GM12878 (cell line): Measurements from ENCODE around the gene ROCK2. TPM values are rescaled to one million over a fixed set of nuclear protein-coding genes. Genes with fewer than 3 reads are reported as not detected.

Source experiments
- ATAC-seq: fragments of 200-7000 bp; cut with Tn5 transposase; 3 replicates; pipeline ENCODE4 v1.9.1; 2020; ENCODE audit warnings: mild to moderate bottlenecking, moderate library complexity
- BruUV-seq: library from RNA; stranded (reverse); fragments of 400-500 nt; replicated peaks from 2 replicates; lab custom pipeline; 2021; lab: Mats Ljungman, UMichigan
- CTCF ChIA-PET: fragments of 300-600 bp; sonication (Branson Sonifier 250); formaldehyde crosslinking; extraction: SDS; loops from one replicate; lab custom pipeline; 2021; ENCODE audit warnings: inconsistent platforms; lab: Yijun Ruan, JAX
- POLR2A ChIA-PET: fragments of 350-600 bp; formaldehyde crosslinking; extraction: SDS; loops from one replicate; lab custom pipeline; 2021; ENCODE audit warnings: inconsistent platforms; lab: Charles Lee
- RAD21 ChIA-PET: fragments of 300-600 bp; sonication (Branson Sonifier 250); formaldehyde crosslinking; loops from one replicate; lab custom pipeline; 2023; ENCODE audit warnings: antibody characterized with exemption; ENCODE audit not compliant: unreplicated experiment; lab: Charles Lee
- SMC1A ChIA-PET: fragments of 300-600 bp; sonication (Branson Sonifier 250); formaldehyde crosslinking; loops from one replicate; lab custom pipeline; 2023; ENCODE audit not compliant: unreplicated experiment, uncharacterized antibody; lab: Charles Lee
- DNase-seq: peaks from one replicate; pipeline ENCODE4 v3.0.0-alpha.2; 2011; ENCODE audit warnings: low read depth, low spot score
- FAIRE-seq: peaks from 3 replicates; lab custom pipeline; 2011; peaks lifted over from hg19 to GRCh38; lab: Jason Lieb, UNC
- H2AFZ ChIP-seq: 2 replicates; pipeline ENCODE4 v1.6.0; 2011; ENCODE audit warnings: low read depth, low read length, control low read depth; ENCODE audit not compliant: control insufficient read depth
- H3K27ac ChIP-seq: 2 replicates; pipeline ENCODE4 v1.5.1; 2011; ENCODE audit warnings: control low read depth; ENCODE audit not compliant: control insufficient read depth, insufficient read depth
- H3K27me3 ChIP-seq, 2 experiments: replicated peaks in 1 of 2; 2 replicates each; pipeline versions ENCODE4 v1.6.0 to v1.6.1; 2011; ENCODE audit warnings: low read length in 1 of 2; ENCODE audit not compliant: control insufficient read depth in 2 of 2, insufficient read depth in 2 of 2
- H3K36me3 ChIP-seq, 2 experiments: 2 replicates each; pipeline ENCODE4 v1.5.1; 2011; ENCODE audit warnings: low read length in 1 of 2; ENCODE audit not compliant: control insufficient read depth in 2 of 2, insufficient read depth in 2 of 2
- H3K4me1 ChIP-seq: 2 replicates; pipeline ENCODE4 v1.6.1; 2011; ENCODE audit warnings: mild to moderate bottlenecking, low read length, moderate library complexity, mixed read lengths; ENCODE audit not compliant: control insufficient read depth, insufficient read depth
- H3K4me2 ChIP-seq: 2 replicates; pipeline ENCODE4 v1.6.0; 2011; ENCODE audit warnings: control low read depth; ENCODE audit not compliant: control insufficient read depth, insufficient read depth
- H3K4me3 ChIP-seq: fragments of 200-600 bp; sonication (generic); 2 replicates; pipeline ENCODE4 v1.5.1; 2016
- H3K79me2 ChIP-seq: 2 replicates; pipeline ENCODE4 v1.6.0; 2011; ENCODE audit warnings: low read length; ENCODE audit not compliant: control insufficient read depth, insufficient read depth
- H3K9ac ChIP-seq: 2 replicates; pipeline ENCODE4 v1.8.0; 2011; ENCODE audit warnings: low read length, control low read depth, mixed read lengths; ENCODE audit not compliant: control insufficient read depth, insufficient read depth
- H3K9me3 ChIP-seq: replicated peaks from 3 replicates; pipeline ENCODE4 v1.5.1; 2011; ENCODE audit warnings: mild to moderate bottlenecking, low read length; ENCODE audit not compliant: control insufficient read depth, insufficient read depth
- H4K20me1 ChIP-seq: 2 replicates; pipeline ENCODE4 v1.6.0; 2011; ENCODE audit not compliant: control insufficient read depth, insufficient read depth
- CEBPZ ChIP-seq: fragments of 150-350 bp; IDR thresholded peaks from 2 replicates; pipeline ENCODE4 v1.6.1; 2016; ENCODE audit warnings: low read depth, low read length
- CHD4 ChIP-seq: fragments of 200-600 bp; sonication (generic); IDR thresholded peaks from 2 replicates; pipeline ENCODE4 v1.6.1; 2016; ENCODE audit warnings: mild to moderate bottlenecking
- CREM ChIP-seq: IDR thresholded peaks from 2 replicates; pipeline ENCODE4 v1.6.1; 2014; ENCODE audit warnings: antibody characterized with exemption, low read depth
- ETV6 ChIP-seq, 2 experiments: fragments of 450-650 bp in 1 of 2; IDR thresholded peaks in 1 of 2; conservative IDR thresholded peaks in 1 of 2; 2 replicates each; pipeline ENCODE4 v1.6.1; 2014; ENCODE audit warnings: antibody characterized with exemption in 1 of 2, borderline replicate concordance in 1 of 2, low read depth in 1 of 2, mild to moderate bottlenecking in 1 of 2, moderate library complexity in 1 of 2
- IKZF1 ChIP-seq: fragments of 450-650 bp; conservative IDR thresholded peaks from 2 replicates; pipeline ENCODE4 v1.6.1; 2017; ENCODE audit warnings: antibody characterized with exemption, mild to moderate bottlenecking
- JUND ChIP-seq: IDR thresholded peaks from 2 replicates; pipeline ENCODE4 v1.6.1; 2012; ENCODE audit warnings: low read depth, mild to moderate bottlenecking, low read length, improper control_type of control experiment, moderate library complexity
- NR2C1 ChIP-seq: fragments of 450-650 bp; IDR thresholded peaks from 2 replicates; pipeline ENCODE4 v1.6.1; 2017; ENCODE audit warnings: antibody characterized with exemption, mild to moderate bottlenecking, moderate library complexity
- NR2F1 ChIP-seq: fragments of 450-650 bp; conservative IDR thresholded peaks from 2 replicates; pipeline ENCODE4 v1.6.1; 2017; ENCODE audit warnings: mild to moderate bottlenecking
- PBX3 ChIP-seq: IDR thresholded peaks from 2 replicates; pipeline ENCODE4 v1.6.1; 2011; ENCODE audit warnings: mild to moderate bottlenecking, low read depth, low read length, moderate library complexity; ENCODE audit not compliant: insufficient replicate concordance
- POLR2AphosphoS5 ChIP-seq: IDR thresholded peaks from 2 replicates; pipeline ENCODE4 v1.6.1; 2011; ENCODE audit warnings: mild to moderate bottlenecking, low read length, inconsistent platforms
- RELA ChIP-seq: fragments of 450-650 bp; IDR thresholded peaks from 2 replicates; pipeline ENCODE4 v1.8.0; 2014; ENCODE audit warnings: borderline replicate concordance; ENCODE audit not compliant: partially characterized antibody
- RUNX3 ChIP-seq: IDR thresholded peaks from 2 replicates; pipeline ENCODE4 v1.6.1; 2012; ENCODE audit warnings: low read length, inconsistent platforms
- TCF3 ChIP-seq: IDR thresholded peaks from 2 replicates; pipeline ENCODE4 v1.6.1; 2012; ENCODE audit warnings: low read depth, mild to moderate bottlenecking, low read length, borderline replicate concordance; ENCODE audit not compliant: insufficient read depth
- USF1 ChIP-seq: IDR thresholded peaks from 2 replicates; pipeline ENCODE4 v1.6.1; 2011; ENCODE audit warnings: borderline replicate concordance, low read depth, mild to moderate bottlenecking, moderate library complexity, mixed read lengths, low read length; ENCODE audit not compliant: insufficient read depth; ENCODE audit errors: extremely low read length
- ZNF274 ChIP-seq: IDR thresholded peaks from one replicate; pipeline ENCODE4 v1.8.0; 2011; ENCODE audit not compliant: insufficient read length, insufficient read depth
- WGBS: methylation state at CpG from one replicate; pipeline ENCODE4 v1.1.6; 2016; ENCODE audit warnings: low lambda C conversion rate; ENCODE audit not compliant: insufficient replicate concordance, insufficient coverage; ENCODE audit errors: missing lambda C conversion rate; 5-methylcytosine and 5-hydroxymethylcytosine counted together
- in situ Hi-C: fragments of 300-500 bp; cut with MboI; formaldehyde crosslinking; loops from 9 replicates; pipeline ENCODE4 v1.14.3; 2018; ENCODE audit warnings: mixed read lengths
- intact Hi-C: fragments of 100-400 bp; cut with micrococcal nuclease; formaldehyde crosslinking; loops from one replicate; pipeline ENCODE4 v1.14.2; 2022; ENCODE audit not compliant: unreplicated experiment
- polyA plus RNA-seq, 11 experiments: library from polyadenylated mRNA; depleted of rRNA in 4 of 11; unstranded in 6 of 11; stranded (reverse) in 5 of 11; fragments of >200 nt; fragmentation: Nextera tagmentation in 4 of 11; fragmentation: Illumina TruSeq in 1 of 11; extraction: Ambion mirVana in 4 of 11; extraction: Trizol in 1 of 11; gene quantifications; 1 replicate in 1 of 11; 2 replicates in 10 of 11; pipeline versions ENCODE4 v1.2.1 to v1.2.3, GENCODE V29; 2011 to 2016; ENCODE audit warnings: inconsistent platforms in 2 of 11, missing spikeins in 2 of 11, low read depth in 1 of 11
- total RNA-seq, 4 experiments: library from RNA; depleted of rRNA in 3 of 4; stranded (reverse); fragments of >200 nt in 3 of 4; fragmentation: Illumina TruSeq in 1 of 4; extraction: Trizol in 1 of 4; gene quantifications; 2 replicates each; pipeline versions ENCODE4 v1.2.1 to v1.2.3, GENCODE V29; 2013 to 2021

The ROCK2 gene
- total and polyA plus RNA-seq, 10 of the 15 experiments (the other 5 are each of a cell fraction or from before 2014, with no cell fraction given): 4.6 to 22.1 (median 8.3) TPM

- DNase-seq (no peak), ATAC-seq (no peak), FAIRE-seq (no peak)
- no peak for TF ChIP-seq CHD4
- TF ChIP-seq CREM: no peak
- no peak for TF ChIP-seq RUNX3
- TF ChIP-seq PBX3: no peak
- TF ChIP-seq TCF3: no peak
- TF ChIP-seq JUND: no peak
- no peak for TF ChIP-seq RELA
- no peak for TF ChIP-seq IKZF1
- no peak for TF ChIP-seq USF1
- TF ChIP-seq NR2F1: no peak
- TF ChIP-seq POLR2AphosphoS5: no peak
- no peak for TF ChIP-seq NR2C1
- TF ChIP-seq ZNF274: no peak
- TF ChIP-seq CEBPZ: no peak
- no peak for TF ChIP-seq ETV6 (conservative IDR thresholded peaks at IDR 0.05 in 1 of 2, IDR thresholded peaks at IDR 0.05 in 1 of 2; ENCODE audit: borderline replicate concordance in 1 of 2, low read depth in 1 of 2)
- Histone ChIP-seq H3K4me2 (no peak overlapping the region), H4K20me1 (no peaks in the 10 kb centered on the region), H3K4me1 (no peaks in the 10 kb centered on the region), H3K4me3 (no peak overlapping the region), H3K9me3 (no peaks in the 10 kb centered on the region), H3K36me3 (no peaks in the 10 kb centered on the region), H3K9ac (no peak overlapping the region), H2AFZ (no peak overlapping the region), H3K27me3 (no peaks in the 10 kb centered on the region), H3K27ac (no peak overlapping the region), H3K79me2 (peaks cover 5% of the 10 kb centered on the region)
- intact Hi-C loops: no loop called here
- CTCF ChIA-PET: no interaction called here
- RAD21 ChIA-PET: no interaction called here
- in situ Hi-C loops: no loop called here
- BruUV-seq: no TSS peak
- SMC1A ChIA-PET: no interaction called here
- WGBS: 94% methylated on average over 6 of the region's 6 CpGs
- POLR2A ChIA-PET: no interaction called here
Measured at GRCh38 chr2:11312770-11313471, 31.5 kb downstream of the ROCK2 start.
